ENCODE data around the gene PGLYRP3. TPM values are rescaled to one million over a fixed set of nuclear protein-coding genes. Genes with fewer than 3 reads are reported as not detected.

Gene PGLYRP3
- total RNA-seq, 1 donor from 2014 or later: not detected

GRCh38 chr1:153291514-153291913, 21.2 kb downstream of the PGLYRP3 start:
- H3K9me3 ChIP-seq: no peaks in the 10 kb centered on the region
- intact Hi-C loops (cut with DNase I): no loop called here
- DNase-seq (no peak), ATAC-seq (no peak)
- peaks cover 3% of the 10 kb centered on the region for H3K27me3 ChIP-seq
- TF ChIP-seq CTCF (IDR thresholded peaks at IDR 0.05): no peak
- H3K36me3 ChIP-seq: no peaks in the 10 kb centered on the region
- H3K4me3 ChIP-seq: no peak overlapping the region
- no peaks in the 10 kb centered on the region for H3K4me1 ChIP-seq
- no peak overlapping the region for H3K27ac ChIP-seq

GRCh38 chr1:153288634-153289275, 24.0 kb downstream of the PGLYRP3 start:
- peaks cover 3% of the 10 kb centered on the region for H3K27me3 ChIP-seq
- peak; percentile 78 for ATAC-seq
- no peaks in the 10 kb centered on the region for H3K9me3 ChIP-seq
- H3K4me1 ChIP-seq: no peaks in the 10 kb centered on the region
- no peaks in the 10 kb centered on the region for H3K36me3 ChIP-seq
- H3K27ac ChIP-seq: no peak overlapping the region
- H3K4me3 ChIP-seq: no peak overlapping the region
- peak; percentile 43 for TF ChIP-seq CTCF (IDR thresholded peaks at IDR 0.05)
- intact Hi-C loops (cut with DNase I): no loop called here
- DNase-seq: no peak

GRCh38 chr1:153277852-153278251, 34.9 kb downstream of the PGLYRP3 start:
- H3K36me3 ChIP-seq: no peaks in the 10 kb centered on the region
- H3K9me3 ChIP-seq: no peaks in the 10 kb centered on the region
- DNase-seq (no peak), ATAC-seq (peak; percentile 82)
- H3K27ac ChIP-seq: no peak overlapping the region
- H3K27me3 ChIP-seq: no peaks in the 10 kb centered on the region
- no peak overlapping the region for H3K4me3 ChIP-seq
- peak; percentile 60 for TF ChIP-seq CTCF (IDR thresholded peaks at IDR 0.05)
- no peaks in the 10 kb centered on the region for H3K4me1 ChIP-seq
- intact Hi-C loops (cut with DNase I): no loop called here

GRCh38 chr1:153272186-153272585, 40.6 kb downstream of the PGLYRP3 start:
- Histone ChIP-seq H3K27me3 (peaks cover 10% of the 10 kb centered on the region), H3K27ac (no peak overlapping the region), H3K4me3 (no peak overlapping the region), H3K9me3 (no peaks in the 10 kb centered on the region), H3K36me3 (no peaks in the 10 kb centered on the region), H3K4me1 (no peaks in the 10 kb centered on the region)
- ATAC-seq: peak; percentile 16
- no peak for DNase-seq
- TF ChIP-seq CTCF (IDR thresholded peaks at IDR 0.05): no peak
- intact Hi-C loops (cut with DNase I): no loop called here

GRCh38 chr1:153271711-153272110, 41.0 kb downstream of the PGLYRP3 start:
- intact Hi-C loops (cut with DNase I): no loop called here
- no peak overlapping the region for H3K27ac ChIP-seq

More at GRCh38 chr1:153271711-153272110, 41.0 kb downstream of the PGLYRP3 start:
- no peaks in the 10 kb centered on the region for H3K4me1 ChIP-seq
- H3K9me3 ChIP-seq: no peaks in the 10 kb centered on the region
- H3K36me3 ChIP-seq: no peaks in the 10 kb centered on the region
- no peak for TF ChIP-seq CTCF (IDR thresholded peaks at IDR 0.05)
- ATAC-seq: no peak
- H3K27me3 ChIP-seq: peaks cover 11% of the 10 kb centered on the region
- DNase-seq: no peak
- H3K4me3 ChIP-seq: no peak overlapping the region
